K562 (cell line): Measurements from ENCODE around the gene TRAPPC5.

Experiments used
- CHD4 ChIP-seq: fragments of 200-600 bp; sonication (generic); IDR thresholded peaks from 3 replicates; pipeline ENCODE4 v1.6.1; 2012; ENCODE audit warnings: low read depth, mild to moderate bottlenecking, mixed read lengths, low read length, inconsistent platforms; ENCODE audit not compliant: insufficient read depth, insufficient replicate concordance, poor library complexity, severe bottlenecking
- CREBBP ChIP-seq: IDR thresholded peaks from one replicate; pipeline ENCODE4 v1.6.1; 2012; ENCODE audit warnings: low read depth, mild to moderate bottlenecking, control low read depth, inconsistent platforms, low read length
- ELF4 ChIP-seq: fragments of 450-650 bp; formaldehyde crosslinking; IDR thresholded peaks from 2 replicates; pipeline ENCODE4 v1.4.0; 2022; ENCODE audit warnings: missing genetic modification characterization
- ESRRA ChIP-seq: fragments of 450-650 bp; IDR thresholded peaks from 2 replicates; pipeline ENCODE4 v1.6.1; 2014; ENCODE audit warnings: low read depth, mild to moderate bottlenecking, moderate library complexity, borderline replicate concordance
- HNRNPL ChIP-seq: fragments of 200-400 bp; formaldehyde crosslinking; IDR thresholded peaks from 2 replicates; pipeline ENCODE4 v1.6.1; 2017; ENCODE audit warnings: low read depth, mild to moderate bottlenecking, low read length
- JUN ChIP-seq, 2 experiments: sonication (generic) in 1 of 2; formaldehyde crosslinking in 1 of 2; IDR thresholded peaks; 2 replicates each; pipeline versions ENCODE4 v1.6.1 to v1.8.0; 2012 to 2022; ENCODE audit warnings: borderline replicate concordance in 2 of 2, mild to moderate bottlenecking in 2 of 2, improper control_type of control experiment in 1 of 2, low read depth in 1 of 2, low read length in 1 of 2, missing genetic modification reagents in 1 of 2
- PHF20 ChIP-seq: fragments of 450-650 bp; IDR thresholded peaks from 2 replicates; pipeline ENCODE4 v1.6.1; 2018; ENCODE audit not compliant: partially characterized antibody
- POLR2A ChIP-seq: fragments of 450-650 bp; conservative IDR thresholded peaks from 2 replicates; pipeline ENCODE4 v1.6.1; 2016
- SIN3A ChIP-seq, 2 experiments: fragments of 150-350 bp in 1 of 2; IDR thresholded peaks; 2 replicates each; pipeline ENCODE4 v1.6.1; 2011 to 2016; ENCODE audit warnings: borderline replicate concordance in 2 of 2, low read depth in 2 of 2, low read length in 2 of 2, mild to moderate bottlenecking in 2 of 2, moderate library complexity in 2 of 2; ENCODE audit not compliant: control insufficient read depth in 1 of 2
- SLC30A9 ChIP-seq: fragments of 250-450 bp; sonication (Bioruptor Pico); IDR thresholded peaks from 2 replicates; pipeline ENCODE4 v1.8.0; 2022; ENCODE audit warnings: mild to moderate bottlenecking, moderate library complexity
- ZBTB8A ChIP-seq: fragments of 450-650 bp; IDR thresholded peaks from 2 replicates; pipeline ENCODE4 v1.6.1; 2018; ENCODE audit warnings: mild to moderate bottlenecking, moderate library complexity; ENCODE audit not compliant: partially characterized antibody
- ZZZ3 ChIP-seq: fragments of 450-650 bp; IDR thresholded peaks from 2 replicates; pipeline ENCODE4 v1.6.1; 2016; ENCODE audit warnings: antibody characterized with exemption, mild to moderate bottlenecking, moderate library complexity
- TF ChIP-seq, protein P1 (sequence below): sonication (generic); formaldehyde crosslinking; IDR thresholded peaks from 2 replicates; pipeline ENCODE4 v1.9.0; 2022; ENCODE audit warnings: mild to moderate bottlenecking, missing genetic modification reagents
- TF ChIP-seq, protein P2 (sequence below): sonication (generic); formaldehyde crosslinking; IDR thresholded peaks from 2 replicates; pipeline ENCODE4 v1.8.1; 2023; ENCODE audit warnings: mild to moderate bottlenecking, missing genetic modification reagents

DNA sequence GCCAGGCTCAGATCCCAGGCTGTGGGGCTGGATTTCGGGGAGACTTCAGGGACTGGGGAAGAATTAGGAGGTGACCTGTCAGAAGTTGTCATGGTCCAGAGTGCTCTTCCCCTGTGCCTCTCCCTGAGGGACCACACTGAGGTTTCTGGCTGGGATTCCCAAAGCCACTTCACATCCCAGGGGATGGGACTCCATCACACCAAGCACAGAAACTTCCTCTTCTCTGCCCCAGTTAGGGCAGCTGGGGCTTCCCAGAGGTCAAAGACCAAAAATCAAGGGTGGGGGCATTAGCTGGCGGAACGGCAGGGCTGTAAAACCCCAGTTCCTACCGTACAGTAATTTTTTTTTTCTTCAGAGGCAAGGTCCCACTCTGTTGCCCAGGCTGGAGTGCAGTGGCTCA is 13.9 kb downstream of the TRAPPC5 start:
- TF ChIP-seq ZBTB8A (no peak), ZZZ3 (no peak), CHD4 (no peak), HNRNPL (no peak), SIN3A (IDR thresholded peaks at IDR 0.05; ENCODE audit: borderline replicate concordance in 2 of 2, control insufficient read depth in 1 of 2, low read depth in 2 of 2, low read length in 2 of 2) (no peak), ESRRA (no peak), JUN (IDR thresholded peaks at IDR 0.05; ENCODE audit: borderline replicate concordance, low read depth, low read length) (no peak), JUN (CRISPR knock-in tag; IDR thresholded peaks at IDR 0.05; ENCODE audit: borderline replicate concordance) (no peak), PHF20 (no peak), POLR2A (no peak), CREBBP (no peak), SLC30A9 (CRISPR knock-in tag) (no peak), ELF4 (no peak)
- TF ChIP-seq, protein P1, sequence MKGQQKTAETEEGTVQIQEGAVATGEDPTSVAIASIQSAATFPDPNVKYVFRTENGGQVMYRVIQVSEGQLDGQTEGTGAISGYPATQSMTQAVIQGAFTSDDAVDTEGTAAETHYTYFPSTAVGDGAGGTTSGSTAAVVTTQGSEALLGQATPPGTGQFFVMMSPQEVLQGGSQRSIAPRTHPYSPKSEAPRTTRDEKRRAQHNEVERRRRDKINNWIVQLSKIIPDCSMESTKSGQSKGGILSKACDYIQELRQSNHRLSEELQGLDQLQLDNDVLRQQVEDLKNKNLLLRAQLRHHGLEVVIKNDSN (CRISPR knock-in tag), result no peak
- TF ChIP-seq, protein P2, sequence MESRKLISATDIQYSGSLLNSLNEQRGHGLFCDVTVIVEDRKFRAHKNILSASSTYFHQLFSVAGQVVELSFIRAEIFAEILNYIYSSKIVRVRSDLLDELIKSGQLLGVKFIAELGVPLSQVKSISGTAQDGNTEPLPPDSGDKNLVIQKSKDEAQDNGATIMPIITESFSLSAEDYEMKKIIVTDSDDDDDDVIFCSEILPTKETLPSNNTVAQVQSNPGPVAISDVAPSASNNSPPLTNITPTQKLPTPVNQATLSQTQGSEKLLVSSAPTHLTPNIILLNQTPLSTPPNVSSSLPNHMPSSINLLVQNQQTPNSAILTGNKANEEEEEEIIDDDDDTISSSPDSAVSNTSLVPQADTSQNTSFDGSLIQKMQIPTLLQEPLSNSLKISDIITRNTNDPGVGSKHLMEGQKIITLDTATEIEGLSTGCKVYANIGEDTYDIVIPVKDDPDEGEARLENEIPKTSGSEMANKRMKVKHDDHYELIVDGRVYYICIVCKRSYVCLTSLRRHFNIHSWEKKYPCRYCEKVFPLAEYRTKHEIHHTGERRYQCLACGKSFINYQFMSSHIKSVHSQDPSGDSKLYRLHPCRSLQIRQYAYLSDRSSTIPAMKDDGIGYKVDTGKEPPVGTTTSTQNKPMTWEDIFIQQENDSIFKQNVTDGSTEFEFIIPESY (CRISPR knock-in tag), result no peak
